ENCODE results near the gene PRKG1. TPM values are rescaled to one million over a fixed set of nuclear protein-coding genes. Genes with fewer than 3 reads are reported as not detected.

PRKG1 gene
- total RNA-seq, 4 donors from 2014 or later = 24.5 to 46.1 (median 37.1) TPM

GRCh38 chr10:52007091-52007490 lies 932.8 kb downstream of the PRKG1 start:
- Histone ChIP-seq H3K9me3 (no peaks in the 10 kb centered on the region), H3K27ac (replicated peaks in 1 of 4) (no peak overlapping the region), H3K36me3 (no peaks in the 10 kb centered on the region), H3K4me3 (no peak overlapping the region), H3K4me1 (peaks cover 0 to 8% (median 6%) of the 10 kb centered on the region in 4 donors), H3K27me3 (no peaks in the 10 kb centered on the region)
- intact Hi-C loops (cut with DNase I) = loop anchor here (10.0 kb wide), 1 partner anchor 942 kb away; no protein-coding TSS in a partner anchor
- 91% methylated on average over 2 of the region's 2 CpGs for WGBS
- no peak for DNase-seq (ENCODE audit: extremely low spot score)
- TF ChIP-seq POLR2A (IDR thresholded peaks at IDR 0.05; ENCODE audit: low read depth) = no peak
- no peak for TF ChIP-seq CTCF (IDR thresholded peaks at IDR 0.05)

GRCh38 chr10:52011118-52011517 lies 936.8 kb downstream of the PRKG1 start:
- Histone ChIP-seq H3K4me3 (no peak overlapping the region), H3K27me3 (no peaks in the 10 kb centered on the region), H3K27ac (replicated peaks in 1 of 4) (no peak overlapping the region), H3K9me3 (no peaks in the 10 kb centered on the region), H3K36me3 (no peaks in the 10 kb centered on the region), H3K4me1 (peaks cover 0 to 8% (median 6%) of the 10 kb centered on the region in 4 donors)
- TF ChIP-seq POLR2A (IDR thresholded peaks at IDR 0.05; ENCODE audit: low read depth) (no peak), CTCF (IDR thresholded peaks at IDR 0.05) (no peak), EP300 (IDR thresholded peaks at IDR 0.05) (no peak), POLR2AphosphoS5 (IDR thresholded peaks at IDR 0.05) (no peak)
- no peak for DNase-seq (ENCODE audit: extremely low spot score)
- intact Hi-C loops (cut with DNase I) = no loop called here
- 92% methylated on average over 1 of the region's 1 CpG for WGBS

- no peak overlapping the region for H3K27ac ChIP-seq (replicated peaks in 1 of 4)
Measured at GRCh38 chr10:52019077-52019555, 944.8 kb downstream of the PRKG1 start.

GRCh38 chr10:52019656-52020055 lies 945.4 kb downstream of the PRKG1 start:
- intact Hi-C loops (cut with DNase I) = no loop called here
- H3K27ac ChIP-seq (replicated peaks in 1 of 4) = no peak overlapping the region
- peaks cover 0 to 5% (median 0%) of the 10 kb centered on the region in 4 donors for H3K9me3 ChIP-seq
- no peak for DNase-seq (ENCODE audit: extremely low spot score)
- H3K27me3 ChIP-seq = no peaks in the 10 kb centered on the region
- H3K4me3 ChIP-seq = no peak overlapping the region
- no peaks in the 10 kb centered on the region for H3K36me3 ChIP-seq
- TF ChIP-seq POLR2A (IDR thresholded peaks at IDR 0.05; ENCODE audit: low read depth) (no peak), POLR2AphosphoS5 (IDR thresholded peaks at IDR 0.05) (no peak), CTCF (IDR thresholded peaks at IDR 0.05) (no peak), EP300 (IDR thresholded peaks at IDR 0.05) (no peak)
- H3K4me1 ChIP-seq = no peaks in the 10 kb centered on the region

More at GRCh38 chr10:52019077-52019555, 944.8 kb downstream of the PRKG1 start:
- no peaks in the 10 kb centered on the region for H3K4me1 ChIP-seq
- peaks cover 0 to 5% (median 0%) of the 10 kb centered on the region in 4 donors for H3K9me3 ChIP-seq
- TF ChIP-seq POLR2AphosphoS5 (IDR thresholded peaks at IDR 0.05) = no peak
- TF ChIP-seq EP300 (IDR thresholded peaks at IDR 0.05) = no peak
- TF ChIP-seq CTCF (IDR thresholded peaks at IDR 0.05) = no peak
- no peak for TF ChIP-seq POLR2A (IDR thresholded peaks at IDR 0.05; ENCODE audit: low read depth)
- no peak overlapping the region for H3K4me3 ChIP-seq
- H3K27me3 ChIP-seq = no peaks in the 10 kb centered on the region
- no peak for DNase-seq (ENCODE audit: extremely low spot score)
- no peaks in the 10 kb centered on the region for H3K36me3 ChIP-seq
- 63% methylated on average over 3 of the region's 3 CpGs for WGBS
- intact Hi-C loops (cut with DNase I) = no loop called here

GRCh38 chr10:52020173-52020572 lies 945.9 kb downstream of the PRKG1 start:
- WGBS = 64% methylated on average over 2 of the region's 2 CpGs
- no peak overlapping the region for H3K4me3 ChIP-seq
- no peak overlapping the region for H3K27ac ChIP-seq (replicated peaks in 1 of 4)
- no peaks in the 10 kb centered on the region for H3K27me3 ChIP-seq
- H3K9me3 ChIP-seq = peaks cover 0 to 5% (median 0%) of the 10 kb centered on the region in 4 donors
- intact Hi-C loops (cut with DNase I) = no loop called here
- DNase-seq (ENCODE audit: extremely low spot score) = no peak
- no peaks in the 10 kb centered on the region for H3K36me3 ChIP-seq
- TF ChIP-seq POLR2A (IDR thresholded peaks at IDR 0.05; ENCODE audit: low read depth) (no peak), EP300 (IDR thresholded peaks at IDR 0.05) (no peak), POLR2AphosphoS5 (IDR thresholded peaks at IDR 0.05) (no peak), CTCF (IDR thresholded peaks at IDR 0.05) (no peak)
- no peaks in the 10 kb centered on the region for H3K4me1 ChIP-seq

Data from esophagus muscularis mucosa (tissue), 4 donors.